HG03520 (cell line): Measurements from ENCODE around the gene NOCT.
"Not testable (repeated sequence)": the region's sequence is repeated elsewhere in the genome, so short reads cannot be mapped to it uniquely, and the experiment has no call there.

Experiments
- ATAC-seq: cut with Tn5 transposase; IDR thresholded peaks from one replicate; pipeline ENCODE4 v1.9.1; 2021; ENCODE audit warnings: mild to moderate bottlenecking, moderate library complexity; ENCODE audit not compliant: unreplicated experiment

NOCT gene

DNA sequence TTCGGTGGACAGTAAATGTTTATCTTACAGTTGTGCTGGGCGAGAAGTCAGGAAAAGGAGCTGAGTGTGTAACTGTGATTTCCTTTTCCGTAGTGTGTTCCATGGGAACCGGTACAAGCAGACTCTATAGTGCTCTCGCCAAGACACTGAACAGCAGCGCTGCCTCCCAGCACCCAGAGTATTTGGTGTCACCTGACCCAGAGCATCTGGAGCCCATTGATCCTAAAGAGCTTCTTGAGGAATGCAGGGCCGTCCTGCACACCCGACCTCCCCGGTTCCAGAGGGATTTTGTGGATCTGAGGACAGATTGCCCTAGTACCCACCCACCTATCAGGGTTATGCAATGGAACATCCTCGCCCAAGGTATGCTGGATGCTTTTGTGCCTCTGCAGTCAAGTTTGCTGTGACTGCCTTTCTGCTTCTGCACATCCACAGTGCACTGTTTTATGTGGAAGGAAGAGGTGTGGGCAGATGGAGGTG is 27.4 kb downstream of the NOCT start:
- no peak for ATAC-seq

DNA sequence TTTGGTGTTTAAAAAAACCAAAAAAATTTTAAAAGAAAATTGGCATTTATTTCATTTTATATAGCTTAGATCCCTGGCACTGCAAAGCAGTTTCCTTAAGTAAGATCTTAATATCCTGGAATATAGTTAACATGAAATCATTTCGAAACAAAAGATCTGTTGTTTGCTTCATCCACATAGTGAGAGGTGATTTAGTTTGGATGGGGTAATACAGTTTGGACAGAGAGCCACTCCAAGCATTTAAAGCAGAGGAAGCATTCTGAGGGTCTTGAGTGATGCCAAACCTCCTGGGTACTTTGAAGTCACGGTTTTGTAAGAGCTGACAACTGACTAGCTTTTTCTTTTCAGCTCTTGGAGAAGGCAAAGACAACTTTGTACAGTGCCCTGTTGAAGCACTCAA is 28.7 kb downstream of the NOCT start:
- ATAC-seq = no peak

GRCh38 chr4:139048026-139048425 is 32.4 kb downstream of the NOCT start:
- no peak for ATAC-seq

GRCh38 chr4:139050446-139050845 is 34.9 kb downstream of the NOCT start:
- ATAC-seq = no peak

DNA sequence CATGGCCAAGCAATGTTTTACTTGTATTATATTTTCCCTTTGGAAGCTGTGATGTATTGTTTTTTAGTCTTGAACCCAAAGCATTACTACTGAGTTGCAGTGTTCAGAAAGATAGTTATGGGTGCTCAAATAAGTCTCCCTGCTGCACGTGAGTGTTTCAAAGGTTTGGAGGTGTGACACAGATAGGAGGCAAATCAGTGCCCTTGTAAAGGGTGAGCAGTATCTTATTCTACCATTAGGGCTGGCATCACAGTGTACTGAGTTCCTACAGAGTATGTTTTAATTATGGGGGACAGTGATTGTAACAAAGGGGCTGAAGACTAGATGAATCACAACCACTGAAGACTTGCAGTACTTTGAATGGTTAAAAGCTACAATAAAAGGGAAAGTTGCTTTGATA is 38.3 kb downstream of the NOCT start:
- no peak for ATAC-seq

GRCh38 chr4:139054791-139055505 is 39.4 kb downstream of the NOCT start:
- no peak for ATAC-seq

- not testable (repeated sequence) for ATAC-seq
Observed at GRCh38 chr4:139059026-139059425, 43.4 kb downstream of the NOCT start.

DNA sequence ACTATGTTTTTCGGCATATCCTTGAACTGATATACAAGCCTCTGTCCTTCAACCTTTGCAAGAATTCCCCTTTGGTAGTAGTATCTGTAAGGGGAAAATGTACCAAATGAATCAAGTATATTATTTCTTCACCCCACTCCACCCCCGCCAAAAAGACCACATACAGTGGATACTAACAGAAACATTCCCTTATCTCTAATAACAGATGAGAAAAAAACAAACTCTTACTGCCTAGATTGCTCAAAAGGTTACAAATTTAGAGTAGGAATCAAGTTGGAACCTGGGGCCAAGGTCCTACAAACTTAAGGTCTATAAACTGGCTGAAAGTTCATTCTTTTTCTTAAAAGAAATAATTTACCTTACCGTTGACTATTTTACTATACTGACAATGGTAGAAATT is 45.0 kb downstream of the NOCT start:
- ATAC-seq = no peak

DNA sequence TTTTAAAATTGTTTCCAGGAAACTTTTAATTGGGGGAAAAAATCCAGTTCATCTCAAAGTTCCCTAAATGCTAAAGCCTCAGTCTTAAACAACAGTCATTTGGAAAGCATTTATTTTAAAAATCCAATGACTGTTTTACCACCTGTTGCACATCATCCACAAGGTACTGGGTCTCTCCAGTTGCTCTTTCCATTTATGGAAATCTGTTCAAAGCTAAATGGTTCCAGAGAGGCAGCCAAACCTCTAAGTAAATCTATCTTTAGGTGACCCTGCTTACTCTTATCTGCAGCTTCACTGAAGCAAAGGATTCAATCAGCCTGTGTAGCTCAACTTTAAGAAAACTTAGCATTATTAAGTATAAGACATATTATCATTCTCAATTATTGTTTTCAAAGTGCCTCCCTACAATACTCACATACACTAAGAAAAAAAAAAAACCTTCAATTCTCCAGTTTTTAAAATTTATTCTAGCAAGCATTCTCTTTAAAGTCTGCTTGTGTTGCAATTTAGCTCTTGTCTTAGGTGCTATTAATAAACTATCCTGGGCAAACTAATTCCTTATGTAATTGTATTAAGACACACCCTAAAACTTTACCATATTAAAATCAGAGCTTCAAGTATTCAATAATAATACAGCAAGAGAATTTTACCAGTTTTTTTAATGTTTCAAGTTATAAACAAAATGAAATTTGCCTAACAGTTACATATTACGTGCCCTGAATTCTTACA is 60.6 kb downstream of the NOCT start:
- ATAC-seq = no peak

GRCh38 chr4:139077567-139078355 is 62.2 kb downstream of the NOCT start:
- no peak for ATAC-seq

DNA sequence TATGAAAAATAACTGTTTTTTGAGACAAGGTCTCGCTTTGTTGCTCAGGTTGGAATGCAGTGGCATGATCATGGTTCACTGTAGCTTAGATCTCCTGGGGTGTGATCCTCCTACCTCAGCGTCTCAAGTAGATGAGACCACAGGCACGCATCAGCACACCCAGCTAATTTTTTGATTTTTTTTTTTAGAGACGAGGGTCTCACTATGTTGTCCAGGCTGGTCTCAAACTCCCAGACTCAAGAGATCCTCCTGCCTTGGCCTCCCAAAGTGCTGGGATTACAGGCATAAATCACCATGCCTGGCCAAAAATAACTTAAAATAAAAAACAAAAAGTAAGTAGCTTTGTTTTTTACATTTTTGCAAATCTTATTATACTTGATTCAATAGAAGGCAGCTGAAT is 63.3 kb downstream of the NOCT start:
- no peak for ATAC-seq

GRCh38 chr4:139082750-139083606 is 67.4 kb downstream of the NOCT start:
- ATAC-seq = peak; percentile 77

DNA sequence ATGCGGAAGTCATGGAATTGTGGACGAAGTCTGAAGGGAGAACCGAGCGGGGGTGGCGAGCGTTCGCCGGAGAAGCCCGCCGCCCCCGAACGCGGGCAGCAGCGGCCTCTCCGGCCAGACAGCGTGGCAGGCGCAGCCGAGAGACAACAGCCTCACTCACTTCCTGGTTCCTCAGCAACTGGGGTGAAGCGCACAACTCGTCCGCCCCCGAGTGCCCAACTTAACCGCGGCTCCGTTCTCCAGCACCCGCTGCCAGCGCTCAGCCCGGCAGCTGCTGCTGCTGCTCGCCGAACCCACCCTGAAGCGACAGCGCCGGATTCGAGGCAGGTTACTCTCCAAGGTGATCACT is 68.0 kb downstream of the NOCT start:
- peak; percentile 25 for ATAC-seq

DNA sequence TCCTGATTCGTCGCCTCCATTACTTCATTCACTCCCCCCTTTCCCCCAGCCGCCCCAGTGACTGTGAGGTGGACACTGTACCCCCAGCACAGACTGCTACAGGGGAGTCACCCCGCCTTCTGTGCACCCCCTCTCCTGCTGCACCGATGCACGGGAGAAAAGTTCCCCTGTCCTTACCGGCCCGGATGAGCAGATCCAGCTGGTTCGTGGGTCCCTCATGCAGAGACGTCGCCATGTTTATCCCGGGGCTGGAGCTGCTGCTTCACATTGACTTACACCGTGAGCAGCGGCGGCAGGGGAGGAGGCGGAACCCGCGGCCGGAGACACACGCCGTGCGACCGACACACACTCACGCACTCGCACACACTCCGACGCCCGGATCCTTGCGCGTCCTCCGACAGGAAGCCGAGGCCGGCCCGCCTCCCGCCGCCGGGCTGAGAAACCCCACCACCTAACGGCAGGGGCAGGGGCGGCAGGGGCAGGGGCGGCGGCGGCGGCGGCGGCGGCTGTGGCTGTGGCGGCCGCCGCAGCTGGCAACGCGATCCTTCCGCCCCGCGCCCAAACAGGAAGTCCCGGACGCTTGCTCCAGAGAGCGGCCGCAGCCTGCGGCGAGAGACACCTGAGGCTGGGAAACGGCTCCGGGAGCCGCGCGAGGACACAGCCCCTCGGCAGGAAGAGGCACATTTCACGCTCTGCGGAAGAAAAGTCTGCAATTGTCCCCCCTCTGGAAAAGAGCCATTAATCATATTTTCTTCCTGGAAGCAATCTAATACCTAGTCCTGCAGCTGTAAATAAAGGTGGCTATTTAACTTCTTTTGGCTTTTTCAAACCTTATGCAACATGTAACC is 68.6 kb downstream of the NOCT start:
- peak; percentile 45 for ATAC-seq

GRCh38 chr4:139084804-139085093 is 69.2 kb downstream of the NOCT start:
- no peak for ATAC-seq

GRCh38 chr4:139085141-139085540 is 69.6 kb downstream of the NOCT start:
- ATAC-seq = no peak

- no peak for ATAC-seq
Observed at GRCh38 chr4:139092271-139092670, 76.7 kb downstream of the NOCT start.
